ENCODE measurements around the gene GLT8D2.

DNA sequence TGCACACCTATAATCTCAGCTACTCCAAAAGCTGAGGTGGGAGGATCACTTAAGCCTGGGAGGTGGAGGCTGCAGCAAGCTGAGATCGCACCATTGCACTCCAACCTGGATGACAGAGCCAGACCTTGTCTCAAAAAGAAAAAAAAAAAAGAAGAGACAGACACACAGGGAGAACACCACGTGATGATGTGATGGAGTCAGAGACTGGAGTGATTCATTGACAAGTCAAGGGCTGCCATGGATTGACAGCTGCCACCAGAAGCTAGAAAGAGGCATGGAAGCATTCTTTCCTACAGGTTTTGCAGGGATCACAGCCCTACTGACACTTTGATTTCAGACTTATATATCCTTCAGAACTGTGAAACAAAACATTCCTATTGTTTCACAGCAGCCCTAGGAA lies 10.8 kb upstream of the GLT8D2 start:
- TF ChIP-seq, protein P1, sequence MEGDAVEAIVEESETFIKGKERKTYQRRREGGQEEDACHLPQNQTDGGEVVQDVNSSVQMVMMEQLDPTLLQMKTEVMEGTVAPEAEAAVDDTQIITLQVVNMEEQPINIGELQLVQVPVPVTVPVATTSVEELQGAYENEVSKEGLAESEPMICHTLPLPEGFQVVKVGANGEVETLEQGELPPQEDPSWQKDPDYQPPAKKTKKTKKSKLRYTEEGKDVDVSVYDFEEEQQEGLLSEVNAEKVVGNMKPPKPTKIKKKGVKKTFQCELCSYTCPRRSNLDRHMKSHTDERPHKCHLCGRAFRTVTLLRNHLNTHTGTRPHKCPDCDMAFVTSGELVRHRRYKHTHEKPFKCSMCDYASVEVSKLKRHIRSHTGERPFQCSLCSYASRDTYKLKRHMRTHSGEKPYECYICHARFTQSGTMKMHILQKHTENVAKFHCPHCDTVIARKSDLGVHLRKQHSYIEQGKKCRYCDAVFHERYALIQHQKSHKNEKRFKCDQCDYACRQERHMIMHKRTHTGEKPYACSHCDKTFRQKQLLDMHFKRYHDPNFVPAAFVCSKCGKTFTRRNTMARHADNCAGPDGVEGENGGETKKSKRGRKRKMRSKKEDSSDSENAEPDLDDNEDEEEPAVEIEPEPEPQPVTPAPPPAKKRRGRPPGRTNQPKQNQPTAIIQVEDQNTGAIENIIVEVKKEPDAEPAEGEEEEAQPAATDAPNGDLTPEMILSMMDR (IDR thresholded peaks at IDR 0.05) = no peak
- no peak for TF ChIP-seq POLR2A (IDR thresholded peaks at IDR 0.05)
- TF ChIP-seq POLR2AphosphoS5 (IDR thresholded peaks at IDR 0.05) = no peak

All from prostate gland (tissue), 2 donors.